Activated CD4-positive, alpha-beta T cell treated with anti-CD3 and anti-CD28 coated beads for 4 hours (primary cell): ENCODE measurements around the gene PCF11.
"Not testable (repeated sequence)": the region's sequence is repeated elsewhere in the genome, so short reads cannot be mapped to it uniquely, and the experiment has no call there.

Experiments used
- DNase-seq, 2 donors: peaks; one replicate each; pipeline ENCODE4 v3.0.0-alpha.2; 2020

PCF11 gene

GRCh38 chr11:83192606-83193245, 35.8 kb downstream of the PCF11 start:
- DNase-seq: no peak

DNA sequence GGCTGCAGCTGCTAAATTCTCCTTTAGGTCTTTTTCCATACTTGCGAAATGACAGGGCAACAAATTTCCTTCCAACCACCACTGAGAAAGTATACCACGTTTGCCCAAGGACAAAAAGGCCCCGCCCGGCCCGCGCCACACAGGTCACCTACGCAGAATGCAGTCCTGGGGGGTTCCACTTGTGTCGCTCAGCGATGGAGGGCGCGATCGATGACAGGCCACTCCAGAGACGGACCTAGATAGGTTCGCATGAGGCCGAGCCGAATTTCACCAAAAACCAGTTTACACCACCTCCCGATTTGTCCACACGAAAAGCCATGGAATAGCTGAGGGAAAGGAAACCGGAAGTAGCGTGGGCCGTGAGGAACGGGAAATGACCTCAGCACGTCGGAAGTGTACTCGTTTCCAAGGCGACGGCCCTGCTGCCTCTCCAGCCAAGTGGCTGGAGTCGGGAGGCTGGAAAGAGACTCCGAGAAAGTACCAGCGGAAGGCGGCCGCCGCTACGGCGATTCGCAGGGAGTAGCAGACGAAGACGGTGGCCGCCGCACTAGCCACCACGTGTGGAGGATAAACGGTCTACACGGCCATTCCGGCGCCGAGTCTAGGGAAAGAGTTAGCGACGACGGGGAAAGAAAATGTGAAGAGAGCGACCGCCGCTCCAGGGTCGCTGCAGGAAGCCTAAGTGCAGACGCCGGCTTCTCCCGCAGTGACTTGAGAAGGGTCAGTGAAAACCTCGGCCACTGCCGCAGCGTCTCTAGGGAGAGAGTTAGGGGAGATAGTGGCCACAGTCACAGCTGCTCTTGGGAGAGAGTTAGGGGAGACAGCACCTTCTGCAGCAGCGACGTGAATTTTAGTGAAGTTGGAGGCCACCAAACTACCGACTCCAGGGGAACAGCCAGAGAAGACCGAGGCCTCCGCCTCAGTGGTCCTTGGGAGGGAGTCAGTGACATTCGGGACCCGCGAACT, 36.7 kb downstream of the PCF11 start, which contains the start of gene ANKRD42:
Gene ANKRD42 (plus strand): TSS at position 398 of the 966 bp plus-strand sequence. CDS start 959 bp downstream, outside the sequence.
- peak; percentile 81 to 83 for DNase-seq

DNA sequence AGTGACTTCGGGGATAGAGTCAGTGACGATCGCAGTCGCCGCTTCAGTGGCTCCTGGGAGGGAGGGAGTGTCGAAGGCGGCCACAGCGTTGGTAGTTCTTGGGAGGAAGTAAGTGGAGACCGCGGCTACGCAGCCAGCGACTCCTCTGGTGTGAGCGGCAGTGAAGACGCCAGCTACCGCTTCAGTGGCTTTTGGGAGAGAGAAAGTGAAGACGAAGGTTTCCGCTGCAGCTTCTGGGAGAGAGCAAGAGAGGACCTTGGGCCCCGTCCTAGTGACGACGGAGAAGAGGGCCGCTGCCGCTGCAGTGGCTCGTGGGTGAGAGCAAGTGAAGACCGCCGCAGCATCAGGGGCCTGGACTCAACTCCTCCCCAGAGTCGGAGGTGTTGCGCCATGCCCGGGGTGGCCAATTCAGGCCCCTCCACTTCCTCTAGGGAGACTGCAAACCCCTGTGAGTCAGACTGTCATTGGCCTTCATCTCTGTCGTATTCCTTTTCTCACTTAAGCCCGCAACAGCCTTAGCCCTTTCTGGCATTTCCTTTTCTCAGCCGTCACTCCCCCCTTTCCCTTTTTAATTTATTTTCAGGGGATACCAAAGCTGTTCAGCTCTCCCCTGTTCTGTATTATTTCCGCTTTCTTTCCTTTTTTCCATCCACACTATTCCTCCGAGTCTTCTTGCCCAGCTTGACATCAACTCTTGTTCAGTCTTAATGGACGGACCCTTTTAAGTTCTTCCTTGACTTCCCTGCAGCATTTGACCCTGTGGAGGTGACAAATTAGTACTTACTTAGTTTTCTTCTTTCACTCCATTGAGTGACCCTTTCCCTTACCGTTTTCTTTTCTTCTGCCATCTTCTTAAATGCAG, 37.6 kb downstream of the PCF11 start:
- DNase-seq: peak; percentile 34 to 48

DNA sequence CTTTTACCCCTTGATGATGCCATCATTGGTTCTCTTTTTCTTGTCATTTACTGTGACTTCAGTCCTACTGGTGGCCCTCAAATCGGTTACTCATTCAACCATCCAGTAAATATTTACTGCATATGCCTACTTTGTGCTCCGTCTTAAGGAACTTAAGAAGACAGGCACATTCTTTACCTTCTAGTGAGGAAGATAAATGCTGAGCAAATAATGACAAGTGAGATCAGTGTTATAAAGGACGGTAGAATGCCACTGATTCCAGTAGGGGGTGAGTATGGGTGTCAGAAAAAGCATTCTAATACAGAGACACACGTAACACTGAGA, 38.2 kb downstream of the PCF11 start:
- no peak for DNase-seq

- no peak for DNase-seq
Measured at GRCh38 chr11:83195649-83196048, 38.7 kb downstream of the PCF11 start.

- no peak for DNase-seq
Measured at GRCh38 chr11:83200035-83200434, 43.1 kb downstream of the PCF11 start.

GRCh38 chr11:83205608-83206185, 48.8 kb downstream of the PCF11 start:
- DNase-seq: no peak

GRCh38 chr11:83206221-83206620, 49.3 kb downstream of the PCF11 start:
- DNase-seq: no peak

GRCh38 chr11:83206771-83207382, 49.9 kb downstream of the PCF11 start:
- DNase-seq: not testable (repeated sequence)

GRCh38 chr11:83219095-83219494, 62.2 kb downstream of the PCF11 start:
- DNase-seq: no peak

- DNase-seq: no peak
Measured at GRCh38 chr11:83220260-83220659, 63.3 kb downstream of the PCF11 start.

DNA sequence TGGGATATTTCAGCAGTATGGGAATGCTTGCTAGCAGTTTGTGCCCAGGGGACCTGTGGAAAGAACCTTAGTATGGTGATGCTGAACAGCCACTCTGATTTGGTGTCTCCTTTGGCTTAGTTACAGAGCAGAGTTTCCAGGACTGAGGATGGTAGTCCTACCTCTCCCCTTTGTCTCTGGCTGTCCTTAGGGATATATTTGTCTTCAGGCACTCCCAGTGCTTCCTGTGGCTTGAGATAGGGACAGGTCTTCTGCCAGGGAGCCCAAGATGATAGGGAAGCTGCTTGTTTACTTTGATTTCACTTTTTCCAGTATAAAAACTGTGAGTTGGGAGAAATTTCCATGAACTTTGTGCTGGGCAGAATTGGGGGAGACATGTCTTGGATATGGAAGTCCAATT, 64.8 kb downstream of the PCF11 start:
- no peak for DNase-seq

DNA sequence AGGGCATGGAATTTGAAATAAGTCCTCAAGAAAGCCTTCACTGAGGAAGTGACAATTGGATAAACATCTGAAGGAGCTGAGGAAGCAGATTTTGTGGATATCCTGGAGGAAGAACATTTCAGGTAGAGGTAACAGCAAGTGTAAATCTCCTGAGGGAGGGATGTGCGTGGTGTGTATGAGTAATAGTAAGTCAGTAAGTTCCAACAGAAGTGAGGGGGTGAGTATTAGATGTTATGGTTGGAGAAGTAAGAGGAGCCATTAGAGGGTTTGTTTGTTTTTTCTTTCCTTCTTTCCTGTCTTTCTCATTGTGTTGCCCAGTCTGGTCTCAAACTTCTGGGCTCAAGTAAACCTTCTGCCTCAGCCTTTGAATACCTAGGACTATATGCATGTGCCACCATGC, 65.6 kb downstream of the PCF11 start:
- DNase-seq: no peak

DNA sequence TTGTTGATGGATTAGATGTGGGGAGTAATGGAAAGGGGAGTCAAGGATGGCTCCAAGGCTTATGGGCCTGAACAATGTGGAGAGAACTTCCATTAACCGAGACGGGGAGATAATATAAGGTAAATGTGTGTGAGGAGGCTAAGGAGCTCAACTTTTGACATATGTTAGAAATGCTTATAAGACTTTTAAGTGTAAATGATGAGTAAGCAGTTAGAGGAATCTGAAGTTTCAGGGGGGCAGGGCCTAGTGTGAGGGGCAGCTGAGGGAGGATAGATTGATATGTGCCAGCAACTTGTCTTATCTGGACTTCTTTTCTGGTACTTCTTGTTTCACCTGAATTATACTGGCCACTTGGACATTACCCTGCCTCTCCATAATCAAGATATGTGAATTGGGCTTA, 66.5 kb downstream of the PCF11 start:
- DNase-seq: no peak

- no peak for DNase-seq
Measured at GRCh38 chr11:83235825-83236224, 78.9 kb downstream of the PCF11 start.
